Vagina (tissue), 2 donors: ENCODE data around the gene PDPK1. TPM values are rescaled to one million over a fixed set of nuclear protein-coding genes. Genes with fewer than 3 reads are reported as not detected.
"Not testable (repeated sequence)": the region's sequence is repeated elsewhere in the genome, so short reads cannot be mapped to it uniquely, and the experiment has no call there.

Source experiments
- DNase-seq, 2 donors: peaks; one replicate each; pipeline ENCODE4 v3.0.0-alpha.2; 2017; ENCODE audit errors: extremely low spot score in 2 of 2
- H3K27ac ChIP-seq: fragments of 200-600 bp; sonication (generic); one replicate; pipeline ENCODE4 v1.5.1; 2019
- H3K27me3 ChIP-seq: fragments of 200-600 bp; sonication (generic); one replicate; pipeline ENCODE4 v1.5.1; 2019
- H3K36me3 ChIP-seq, 2 donors: fragments of 200-600 bp; sonication (generic); one replicate each; pipeline ENCODE4 v1.5.1; 2017 to 2019
- H3K4me1 ChIP-seq: fragments of 200-600 bp; sonication (generic); one replicate; pipeline ENCODE4 v1.5.1; 2019
- H3K4me3 ChIP-seq, 2 donors: fragments of 200-600 bp; sonication (generic); 1 replicate in 1 of 2; 2 replicates in 1 of 2; pipeline ENCODE4 v1.5.1; 2016 to 2019
- H3K9me3 ChIP-seq: fragments of 200-600 bp; sonication (generic); one replicate; pipeline ENCODE4 v1.5.1; 2019
- intact Hi-C: fragments of 100-400 bp; cut with DNase I; formaldehyde crosslinking; loops from one replicate; pipeline ENCODE4 v1.15.1; 2023
- microRNA counts, 2 donors: library from miRNA; unstranded; fragments of <30 nt; microRNA quantifications; one replicate each; lab custom pipeline; 2016 to 2017
- microRNA-seq: library from miRNA; unstranded; fragments of <30 nt; microRNA quantifications from one replicate; pipeline ENCODE4, GENCODE V29; 2017; ENCODE audit warnings: borderline number of aligned reads, borderline replicate concordance
- small RNA-seq: library from RNA; depleted of rRNA; stranded (forward); fragments of <200 nt; gene quantifications from one replicate; pipeline ENCODE3, GENCODE V24; 2016
- total RNA-seq: library from RNA; depleted of rRNA; stranded (reverse); fragments of >200 nt; gene quantifications from one replicate; pipeline ENCODE4 v1.2.3, GENCODE V29; 2016

PDPK1 gene
- total RNA-seq, 1 donor from 2014 or later: 29.2 TPM

- H3K9me3 ChIP-seq, H3K27me3 ChIP-seq, H3K4me1 ChIP-seq, intact Hi-C loops, H3K27ac ChIP-seq, DNase-seq, H3K4me3 ChIP-seq, H3K36me3 ChIP-seq: not testable (repeated sequence)
Observed at GRCh38 chr16:2639722-2640072, 101.9 kb downstream of the PDPK1 start.

GRCh38 chr16:2642561-2642960 lies 104.7 kb downstream of the PDPK1 start:
- DNase-seq, H3K4me1 ChIP-seq, H3K27me3 ChIP-seq, intact Hi-C loops, H3K9me3 ChIP-seq, H3K4me3 ChIP-seq, H3K36me3 ChIP-seq, H3K27ac ChIP-seq: not testable (repeated sequence)

GRCh38 chr16:2644754-2645453 lies 107.1 kb downstream of the PDPK1 start:
- H3K4me1 ChIP-seq, intact Hi-C loops, H3K9me3 ChIP-seq, H3K4me3 ChIP-seq, H3K27me3 ChIP-seq, H3K27ac ChIP-seq, H3K36me3 ChIP-seq, DNase-seq: not testable (repeated sequence)

- H3K27me3 ChIP-seq, H3K36me3 ChIP-seq, DNase-seq, intact Hi-C loops, H3K4me1 ChIP-seq, H3K4me3 ChIP-seq, H3K27ac ChIP-seq, H3K9me3 ChIP-seq: not testable (repeated sequence)
Observed at GRCh38 chr16:2651268-2651871, 113.5 kb downstream of the PDPK1 start.

MicroRNAs within 50 kb of the gene (microRNA counts, 767-probe panel; counts per million panel counts)
- microRNA hsa-miR-3178 (lab: Ali Mortazavi, UCI): 238 to 261 counts per million in 2 donors

Small RNAs within 50 kb of the gene (microRNA-seq; reads per million reads assigned to microRNA genes)
- not detected for gene MIR3178

Small RNAs within 50 kb of the gene (small RNA-seq; reads per million reads assigned to genes)
- gene AC093525.1 (not detected), gene MIR3178 (not detected)

Other genes with a start within 250 kb of the PDPK1 start
- 5.4 TPM for gene ABCA3, start 197.3 kb upstream of the PDPK1 start, total RNA-seq
- 2.5 TPM for gene CCNF, start 108.6 kb upstream of the PDPK1 start, total RNA-seq
- 2.5 TPM for gene TEDC2, start 77.9 kb upstream of the PDPK1 start, total RNA-seq
- gene NTN3, start 66.7 kb upstream of the PDPK1 start, total RNA-seq: not detected
- 9.6 TPM for gene TBC1D24, start 62.9 kb upstream of the PDPK1 start, total RNA-seq
- gene ATP6V0C, start 24.1 kb upstream of the PDPK1 start, total RNA-seq: 133 TPM
- 25.5 TPM for gene AMDHD2, start 17.6 kb upstream of the PDPK1 start, total RNA-seq
- not detected for gene CEMP1, start 6.6 kb upstream of the PDPK1 start, total RNA-seq
- 19.4 TPM for gene KCTD5, start 144.5 kb downstream of the PDPK1 start, total RNA-seq
- gene PRSS27, start 182.2 kb downstream of the PDPK1 start, total RNA-seq: 61.6 TPM
- 534 TPM for gene SRRM2, start 214.6 kb downstream of the PDPK1 start, total RNA-seq
- 530 TPM for gene ELOB, start 239.3 kb downstream of the PDPK1 start, total RNA-seq
- gene PRSS33, start 249.5 kb downstream of the PDPK1 start, total RNA-seq: not detected